ENCODE results near the gene GAPDH. TPM values are rescaled to one million over a fixed set of nuclear protein-coding genes. Genes with fewer than 3 reads are reported as not detected.

The GAPDH gene
- total RNA-seq, 4 donors from 2014 or later, result 962 to 1,122 (median 1,020) TPM

GRCh38 chr12:6507102-6507998, 27.0 kb upstream of the GAPDH start:
- Histone ChIP-seq H3K36me3 (no peaks in the 10 kb centered on the region), H3K27me3 (no peaks in the 10 kb centered on the region), H3K4me3 (no peak overlapping the region), H3K9me3 (no peaks in the 10 kb centered on the region), H3K4me1 (no peaks in the 10 kb centered on the region), H3K27ac (peak overlapping the region; percentile 32 to 60)
- intact Hi-C loops (cut with DNase I; ENCODE audit: low total_unique reads), result no loop called here
- TF ChIP-seq CTCF (IDR thresholded peaks at IDR 0.05), result no peak
- TF ChIP-seq POLR2A (IDR thresholded peaks at IDR 0.05), result no peak
- no peak for DNase-seq

DNA sequence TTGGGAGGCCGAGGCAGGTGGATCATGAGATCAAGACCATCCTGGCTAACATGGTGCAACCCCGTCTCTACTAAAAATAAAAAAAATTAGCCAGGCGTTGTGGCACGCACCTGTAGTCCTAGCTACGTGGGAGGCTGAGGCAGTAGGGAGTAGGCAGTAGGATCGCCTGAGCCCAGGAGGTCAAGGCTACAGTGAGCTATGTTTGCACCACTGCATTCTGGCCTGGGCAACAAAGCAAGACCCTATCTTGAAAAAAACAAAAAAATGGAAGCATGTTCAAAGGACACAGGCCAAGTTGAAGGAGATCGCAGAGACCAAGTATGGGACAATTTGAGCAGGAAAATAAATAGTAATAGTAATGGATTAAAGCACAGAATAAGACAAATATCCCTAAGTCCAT, 26.2 kb upstream of the GAPDH start:
- Histone ChIP-seq H3K36me3 (no peaks in the 10 kb centered on the region), H3K9me3 (no peaks in the 10 kb centered on the region), H3K27ac (peak overlapping the region; percentile 23 to 60), H3K27me3 (no peaks in the 10 kb centered on the region), H3K4me1 (no peaks in the 10 kb centered on the region), H3K4me3 (no peak overlapping the region)
- no peak for TF ChIP-seq POLR2A (IDR thresholded peaks at IDR 0.05)
- TF ChIP-seq CTCF (IDR thresholded peaks at IDR 0.05), result no peak
- no peak for DNase-seq
- intact Hi-C loops (cut with DNase I; ENCODE audit: low total_unique reads), result no loop called here

DNA sequence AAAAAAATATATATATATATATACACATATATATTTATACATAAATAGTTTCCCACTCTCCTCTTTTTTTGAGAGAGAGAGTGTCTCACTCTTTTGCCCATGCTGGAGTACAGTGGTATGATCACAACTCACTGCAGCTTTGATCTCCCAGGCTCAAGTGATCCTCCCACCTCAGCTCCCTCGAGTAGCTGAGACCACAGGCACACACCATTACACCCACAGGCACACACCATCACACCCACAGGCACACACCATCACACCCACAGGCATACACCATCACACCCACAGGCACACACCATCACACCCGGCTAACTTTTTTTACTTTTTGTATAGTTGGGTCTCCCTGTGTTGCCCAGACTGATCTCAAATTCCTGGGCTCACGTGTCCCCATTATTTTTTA, 14.1 kb upstream of the GAPDH start:
- H3K4me3 ChIP-seq, result no peak overlapping the region
- no peak overlapping the region for H3K27ac ChIP-seq
- no peaks in the 10 kb centered on the region for H3K4me1 ChIP-seq
- no peak for DNase-seq
- H3K36me3 ChIP-seq, result no peaks in the 10 kb centered on the region
- H3K9me3 ChIP-seq, result no peaks in the 10 kb centered on the region
- H3K27me3 ChIP-seq, result no peaks in the 10 kb centered on the region
- intact Hi-C loops (cut with DNase I; ENCODE audit: low total_unique reads), result no loop called here
- TF ChIP-seq CTCF (IDR thresholded peaks at IDR 0.05) (no peak), POLR2A (IDR thresholded peaks at IDR 0.05) (no peak)

GRCh38 chr12:6522193-6522592, 12.1 kb upstream of the GAPDH start:
- TF ChIP-seq CTCF (IDR thresholded peaks at IDR 0.05) (no peak), POLR2A (IDR thresholded peaks at IDR 0.05) (no peak)
- no peaks in the 10 kb centered on the region for H3K9me3 ChIP-seq
- H3K36me3 ChIP-seq, result no peaks in the 10 kb centered on the region
- intact Hi-C loops (cut with DNase I; ENCODE audit: low total_unique reads), result no loop called here
- no peak for DNase-seq
- H3K4me1 ChIP-seq, result no peaks in the 10 kb centered on the region
- no peak overlapping the region for H3K4me3 ChIP-seq
- H3K27me3 ChIP-seq, result no peaks in the 10 kb centered on the region
- H3K27ac ChIP-seq, result no peak overlapping the region

GRCh38 chr12:6523708-6524107, 10.6 kb upstream of the GAPDH start:
- TF ChIP-seq CTCF (IDR thresholded peaks at IDR 0.05) (no peak), POLR2A (IDR thresholded peaks at IDR 0.05) (no peak)
- no peak for DNase-seq

More at GRCh38 chr12:6523708-6524107, 10.6 kb upstream of the GAPDH start:
- Histone ChIP-seq H3K4me1 (no peaks in the 10 kb centered on the region), H3K36me3 (no peaks in the 10 kb centered on the region), H3K9me3 (no peaks in the 10 kb centered on the region), H3K27me3 (no peaks in the 10 kb centered on the region), H3K27ac (no peak overlapping the region), H3K4me3 (no peak overlapping the region)
- intact Hi-C loops (cut with DNase I; ENCODE audit: low total_unique reads), result no loop called here

Data from uterus (tissue), 4 donors.